Dedifferentiated amniotic fluid mesenchymal stem cell (primary cell): ENCODE data around the gene NPR1.
A peak's percentile ranks its signal among the peaks of the same experiment; 100 is the strongest.
"Not testable (repeated sequence)": the region's sequence is repeated elsewhere in the genome, so short reads cannot be mapped to it uniquely, and the experiment has no call there.

Experiments
- DNase-seq: peaks from one replicate; pipeline ENCODE4 v3.0.0-alpha.2; 2016; ENCODE audit errors: extremely low spot score

Gene NPR1

DNA sequence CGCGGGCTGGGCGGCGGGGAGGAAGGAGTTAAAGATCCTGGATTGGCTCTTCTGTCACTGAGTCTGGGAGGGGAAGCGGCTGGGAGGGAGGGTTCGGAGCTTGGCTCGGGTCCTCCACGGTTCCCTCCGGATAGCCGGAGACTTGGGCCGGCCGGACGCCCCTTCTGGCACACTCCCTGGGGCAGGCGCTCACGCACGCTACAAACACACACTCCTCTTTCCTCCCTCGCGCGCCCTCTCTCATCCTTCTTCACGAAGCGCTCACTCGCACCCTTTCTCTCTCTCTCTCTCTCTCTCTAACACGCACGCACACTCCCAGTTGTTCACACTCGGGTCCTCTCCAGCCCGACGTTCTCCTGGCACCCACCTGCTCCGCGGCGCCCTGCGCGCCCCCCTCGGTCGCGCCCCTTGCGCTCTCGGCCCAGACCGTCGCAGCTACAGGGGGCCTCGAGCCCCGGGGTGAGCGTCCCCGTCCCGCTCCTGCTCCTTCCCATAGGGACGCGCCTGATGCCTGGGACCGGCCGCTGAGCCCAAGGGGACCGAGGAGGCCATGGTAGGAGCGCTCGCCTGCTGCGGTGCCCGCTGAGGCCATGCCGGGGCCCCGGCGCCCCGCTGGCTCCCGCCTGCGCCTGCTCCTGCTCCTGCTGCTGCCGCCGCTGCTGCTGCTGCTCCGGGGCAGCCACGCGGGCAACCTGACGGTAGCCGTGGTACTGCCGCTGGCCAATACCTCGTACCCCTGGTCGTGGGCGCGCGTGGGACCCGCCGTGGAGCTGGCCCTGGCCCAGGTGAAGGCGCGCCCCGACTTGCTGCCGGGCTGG lies at the start of gene NPR1:
TSS of gene NPR1 (plus strand) at position 170 of the 818 bp plus-strand sequence. CDS start at position 591, 421 bp downstream.
- peak; percentile 17 for DNase-seq

DNA sequence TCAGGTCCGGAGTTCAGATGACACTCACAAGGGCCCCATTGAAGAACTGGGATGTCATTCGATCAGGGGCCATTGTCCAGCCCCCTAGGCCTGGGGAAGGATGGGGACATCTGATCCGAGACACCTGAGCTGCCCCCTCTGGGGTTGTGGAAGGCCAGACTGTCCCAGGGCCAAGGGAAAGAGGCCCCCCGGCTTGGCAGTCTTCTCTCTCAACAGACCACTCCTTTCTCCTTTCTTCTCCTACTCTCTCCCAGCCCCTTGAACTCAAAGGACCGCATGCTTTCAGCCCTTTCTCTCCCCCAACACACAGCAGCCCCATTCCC lies 49.2 kb upstream of the NPR1 start:
- no peak for DNase-seq

DNA sequence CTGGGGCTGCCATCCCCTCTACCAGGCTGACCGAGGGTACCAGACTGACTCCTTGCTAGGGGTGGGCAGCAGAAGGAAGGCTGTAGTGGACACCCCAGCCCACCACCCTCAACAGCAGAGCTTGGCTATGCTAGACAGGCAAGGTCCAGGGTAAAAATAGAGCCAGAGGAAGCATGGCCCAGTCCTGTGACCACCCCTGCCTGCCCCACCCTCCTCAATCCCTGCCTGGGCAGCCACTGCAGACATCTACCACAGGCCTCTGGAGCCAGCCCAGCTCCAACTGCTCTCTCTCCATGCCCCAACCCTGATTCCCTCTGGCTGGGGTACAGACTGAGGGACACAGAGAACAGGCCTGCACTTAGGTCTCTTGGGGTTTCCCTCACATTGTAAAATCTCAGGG lies 48.5 kb upstream of the NPR1 start:
- peak; percentile 34 for DNase-seq

DNA sequence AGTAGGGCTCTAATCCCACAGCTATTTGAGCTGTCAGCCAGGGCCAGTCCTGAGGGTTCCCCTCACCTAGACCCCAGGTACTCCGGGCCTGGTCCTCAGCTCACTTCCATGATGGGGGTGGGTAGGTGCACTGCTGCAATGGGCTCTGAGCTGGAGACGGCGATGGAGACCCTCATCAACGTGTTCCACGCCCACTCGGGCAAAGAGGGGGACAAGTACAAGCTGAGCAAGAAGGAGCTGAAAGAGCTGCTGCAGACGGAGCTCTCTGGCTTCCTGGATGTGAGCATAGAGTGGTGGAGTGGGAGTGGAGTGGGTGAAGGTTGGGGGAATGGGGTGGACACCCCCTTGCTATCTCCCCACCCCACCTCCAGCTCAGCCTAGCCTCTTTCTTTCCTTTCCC lies 48.1 kb upstream of the NPR1 start:
- DNase-seq, result no peak

DNA sequence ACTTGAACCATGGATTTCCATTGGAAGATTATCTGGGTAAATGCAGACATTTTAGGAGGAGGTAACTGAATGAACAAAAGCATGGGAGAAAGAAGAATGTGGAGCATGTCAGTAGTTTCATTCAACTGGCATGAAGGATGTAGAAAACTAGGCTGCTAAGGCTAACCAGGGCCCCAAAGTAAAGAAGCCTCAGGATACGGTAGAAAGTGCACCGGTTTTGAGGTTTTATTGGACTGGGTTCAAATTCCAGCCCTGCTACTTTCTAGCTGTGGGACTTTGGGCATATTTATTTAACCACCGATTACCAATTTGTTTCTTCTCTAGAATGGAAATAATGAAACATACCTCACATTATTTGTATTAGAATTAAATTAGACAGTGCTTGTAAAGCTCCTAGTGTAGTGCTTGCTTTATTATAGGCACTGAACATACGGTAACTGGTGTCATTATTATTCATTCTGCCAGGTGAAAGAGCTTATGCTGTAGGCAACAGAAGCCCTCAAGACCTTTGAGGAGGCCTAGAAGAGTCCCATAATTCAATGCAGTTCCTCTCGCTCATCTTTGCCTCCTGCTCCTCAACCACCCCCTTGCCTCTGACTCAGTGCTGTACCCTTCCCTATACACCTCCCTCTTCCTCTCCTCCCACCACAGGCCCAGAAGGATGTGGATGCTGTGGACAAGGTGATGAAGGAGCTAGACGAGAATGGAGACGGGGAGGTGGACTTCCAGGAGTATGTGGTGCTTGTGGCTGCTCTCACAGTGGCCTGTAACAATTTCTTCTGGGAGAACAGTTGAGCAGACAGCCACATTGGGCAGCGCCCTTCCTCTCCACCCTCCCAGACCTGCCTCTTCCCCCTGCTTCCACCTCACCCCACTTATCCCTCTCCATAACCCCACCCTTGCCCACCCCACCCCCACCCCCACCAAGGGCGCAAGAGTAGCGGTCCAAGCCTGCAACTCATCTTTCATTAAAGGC lies 47.2 kb upstream of the NPR1 start:
- DNase-seq, result no peak

DNA sequence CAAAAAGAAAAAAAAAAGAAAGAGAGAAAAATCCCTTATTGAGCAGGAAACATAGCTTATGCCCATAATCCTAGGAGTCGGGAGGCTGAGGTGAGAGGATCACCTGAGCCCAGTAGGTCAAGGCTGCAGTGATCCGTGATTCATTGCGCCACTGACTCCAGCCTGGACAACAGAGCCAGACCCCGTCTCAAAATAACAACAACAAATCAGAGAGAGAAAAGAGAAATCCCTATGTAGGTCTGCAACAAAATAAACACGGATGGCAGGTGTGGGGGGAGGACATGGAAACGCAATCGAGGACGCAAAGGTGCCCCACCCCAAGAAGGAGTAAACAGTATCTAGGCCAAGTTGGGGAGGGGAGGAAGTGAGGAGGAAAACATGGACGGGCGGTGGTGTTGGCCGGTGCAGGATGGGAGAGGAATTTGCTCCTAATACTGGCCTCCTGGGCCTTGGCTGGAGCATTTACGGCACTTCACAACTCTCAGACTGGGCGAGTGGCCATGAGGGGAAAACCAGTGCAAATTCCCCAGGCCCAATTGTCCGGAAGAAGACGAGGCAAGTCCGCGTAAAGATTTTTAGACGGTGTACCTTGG lies 45.2 kb upstream of the NPR1 start:
- DNase-seq, result no peak

DNA sequence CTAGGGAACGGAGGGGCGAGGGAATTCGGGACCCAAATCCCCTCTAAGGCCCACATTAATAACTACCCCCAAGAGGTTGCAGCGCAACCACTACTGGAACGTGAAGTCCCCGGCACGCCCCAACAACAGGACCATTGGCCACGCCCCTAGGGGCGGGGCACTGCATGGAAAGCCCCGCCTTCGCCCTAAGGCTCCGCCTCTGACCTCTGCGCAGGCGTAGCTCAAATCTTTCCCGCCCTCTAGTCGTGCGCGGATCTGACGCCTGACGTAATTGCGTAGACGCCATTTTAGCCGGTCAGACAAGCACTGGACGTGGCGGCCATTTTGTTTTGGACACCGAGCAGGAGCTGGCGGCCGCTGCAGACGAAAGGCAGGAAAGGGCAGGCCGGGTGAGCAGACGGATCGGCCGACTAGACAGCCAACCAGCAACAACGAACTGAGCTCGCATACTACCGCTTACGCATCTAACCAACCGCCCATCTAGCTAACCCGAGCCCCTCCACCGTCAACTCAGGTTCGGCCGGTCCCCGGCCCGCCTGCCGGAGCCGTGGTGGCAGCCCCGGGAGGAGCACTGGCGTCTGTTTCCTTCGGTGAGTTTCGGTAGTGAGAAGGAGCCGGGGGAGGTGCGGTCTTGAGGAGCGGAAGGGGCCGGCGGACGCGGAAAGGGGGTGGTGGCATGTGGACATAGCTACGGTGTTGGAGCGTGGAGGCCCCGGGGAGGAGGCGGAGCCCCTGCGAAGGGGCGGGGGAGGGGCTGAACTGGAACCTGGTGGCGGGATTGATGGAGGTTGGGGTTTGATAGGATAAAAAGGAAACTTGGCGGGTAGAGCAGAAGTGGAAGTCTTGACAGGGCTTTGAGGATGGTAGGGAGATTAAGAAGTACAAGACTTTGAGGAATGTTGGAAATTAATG lies 44.5 kb upstream of the NPR1 start, which contains the start of gene CHTOP:
TSS of gene CHTOP (plus strand) at position 313 of the 912 bp plus-strand sequence. CDS start 2,523 bp downstream, outside the sequence.
- DNase-seq, result peak; percentile 99

DNA sequence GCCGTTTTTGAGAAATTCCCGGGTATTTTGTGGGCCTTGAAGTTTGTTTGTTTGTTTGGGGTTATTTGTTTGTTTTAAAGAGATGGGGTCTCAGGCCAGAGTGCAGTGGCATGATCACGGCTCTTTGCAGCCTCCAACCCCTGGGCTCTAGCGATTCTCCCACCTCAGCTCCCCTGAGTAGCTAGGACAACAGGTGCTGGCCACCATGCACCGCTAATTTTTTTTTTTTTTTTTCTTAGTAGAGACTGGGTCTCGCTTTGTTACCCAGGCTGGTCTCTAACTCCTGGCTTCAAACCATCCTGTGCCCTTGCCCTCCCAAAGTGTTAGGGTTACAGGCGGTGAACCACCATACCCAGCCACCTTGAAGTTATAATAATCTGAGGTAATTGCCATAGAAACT lies 42.6 kb upstream of the NPR1 start:
- DNase-seq, result no peak

DNA sequence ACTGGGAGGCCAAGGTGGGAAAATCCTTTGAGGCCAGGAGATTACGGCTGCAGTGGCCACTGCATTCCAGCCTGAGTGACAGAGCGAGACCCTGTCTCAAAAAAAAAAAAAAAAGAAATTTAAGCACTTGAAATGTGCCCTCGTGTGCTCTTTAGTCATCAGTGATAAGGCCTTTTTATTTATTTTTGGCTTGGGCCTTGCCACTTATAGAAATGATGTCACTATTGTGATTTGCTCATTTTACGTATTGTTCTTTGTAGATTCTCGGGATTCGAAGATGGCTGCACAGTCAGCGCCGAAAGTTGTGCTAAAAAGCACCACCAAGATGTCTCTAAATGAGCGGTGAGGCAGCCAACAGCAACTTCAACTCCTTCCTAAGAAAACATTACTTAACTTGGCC lies 42.2 kb upstream of the NPR1 start:
- DNase-seq, result no peak

DNA sequence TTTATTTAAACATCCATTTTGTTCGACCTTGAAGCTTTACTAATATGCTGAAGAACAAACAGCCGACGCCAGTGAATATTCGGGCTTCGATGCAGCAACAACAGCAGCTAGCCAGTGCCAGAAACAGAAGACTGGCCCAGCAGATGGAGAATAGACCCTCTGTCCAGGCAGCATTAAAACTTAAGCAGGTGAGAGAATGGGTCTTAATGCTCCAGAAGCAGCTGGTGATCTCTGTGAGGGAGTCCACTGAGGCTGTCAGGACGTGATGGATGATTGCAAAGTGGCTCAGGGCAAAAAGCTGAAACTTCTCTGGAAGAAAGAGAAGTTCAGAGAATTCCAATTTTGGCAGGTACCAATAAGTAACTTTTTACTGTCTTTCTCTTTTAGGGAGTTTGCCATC lies 40.2 kb upstream of the NPR1 start:
- no peak for DNase-seq

DNA sequence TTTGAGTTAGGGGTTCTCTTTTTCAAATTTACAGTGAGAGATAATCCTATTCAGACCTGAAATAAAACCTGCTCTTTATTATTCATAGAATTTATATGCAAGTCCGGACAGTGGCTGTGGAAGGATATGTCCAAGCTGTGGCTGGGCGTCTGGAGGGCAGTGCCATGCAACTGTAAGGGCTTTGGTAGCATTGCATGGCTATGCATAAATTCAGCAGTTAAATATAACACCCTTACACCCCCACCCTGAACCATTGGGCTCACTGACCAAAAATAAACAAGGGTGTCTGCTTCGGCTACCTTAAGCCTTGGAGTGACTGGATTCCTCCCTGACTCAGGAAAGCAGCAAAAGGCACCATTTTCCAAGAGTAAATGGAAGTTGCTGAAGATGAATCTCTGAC lies 39.2 kb upstream of the NPR1 start:
- no peak for DNase-seq

DNA sequence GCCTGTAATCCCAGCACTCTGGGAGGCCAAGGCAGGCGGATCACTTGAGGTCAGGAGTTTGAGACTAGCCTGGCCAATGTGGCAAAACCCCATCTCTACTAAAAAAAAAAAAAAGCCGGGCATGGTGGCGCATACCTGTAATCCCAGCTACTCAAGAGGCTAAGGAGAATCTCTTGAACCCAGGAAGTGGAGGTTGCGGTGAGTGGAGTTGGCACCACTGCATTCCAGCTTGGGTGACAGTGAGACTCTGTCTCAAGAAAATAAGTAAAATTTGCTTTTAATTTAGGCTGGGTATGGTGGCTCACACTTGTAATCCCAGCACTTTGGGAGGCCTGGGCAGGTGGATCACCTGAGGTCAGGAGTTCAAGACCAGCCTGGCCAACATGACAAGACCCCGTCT lies 38.3 kb upstream of the NPR1 start:
- not testable (repeated sequence) for DNase-seq

DNA sequence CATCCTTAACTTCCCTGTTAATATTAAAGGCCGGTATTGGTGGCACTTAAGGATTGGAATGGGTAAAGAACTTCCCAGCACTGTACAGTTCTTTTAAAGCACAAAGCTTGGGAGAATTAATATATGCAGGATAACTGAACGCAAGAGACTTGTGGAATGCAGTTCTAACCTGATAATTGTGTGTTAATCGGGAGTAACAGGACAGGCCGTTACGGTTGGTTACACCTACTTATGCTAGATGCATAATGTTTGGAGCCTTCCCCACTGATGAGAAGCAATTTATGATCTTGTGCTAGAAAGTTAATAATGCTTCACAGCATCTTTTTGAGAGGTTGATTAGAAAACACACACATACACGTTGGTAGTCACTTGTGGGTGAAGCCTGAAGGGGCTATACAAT lies 37.6 kb upstream of the NPR1 start:
- no peak for DNase-seq

DNA sequence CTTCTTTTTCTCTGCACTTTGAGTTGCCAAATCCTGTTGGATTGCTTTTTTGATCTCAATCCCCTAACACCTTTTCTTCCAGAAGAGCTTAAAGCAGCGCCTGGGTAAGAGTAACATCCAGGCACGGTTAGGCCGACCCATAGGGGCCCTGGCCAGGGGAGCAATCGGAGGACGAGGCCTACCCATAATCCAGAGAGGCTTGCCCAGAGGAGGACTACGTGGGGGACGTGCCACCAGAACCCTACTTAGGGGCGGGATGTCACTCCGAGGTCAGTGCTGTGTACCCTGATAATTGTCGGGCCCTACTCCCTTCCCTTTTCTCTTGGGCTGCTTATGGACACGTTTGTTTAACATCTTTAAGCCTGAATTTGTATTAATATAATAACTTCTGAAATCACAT lies 36.3 kb upstream of the NPR1 start:
- DNase-seq, result no peak

DNA sequence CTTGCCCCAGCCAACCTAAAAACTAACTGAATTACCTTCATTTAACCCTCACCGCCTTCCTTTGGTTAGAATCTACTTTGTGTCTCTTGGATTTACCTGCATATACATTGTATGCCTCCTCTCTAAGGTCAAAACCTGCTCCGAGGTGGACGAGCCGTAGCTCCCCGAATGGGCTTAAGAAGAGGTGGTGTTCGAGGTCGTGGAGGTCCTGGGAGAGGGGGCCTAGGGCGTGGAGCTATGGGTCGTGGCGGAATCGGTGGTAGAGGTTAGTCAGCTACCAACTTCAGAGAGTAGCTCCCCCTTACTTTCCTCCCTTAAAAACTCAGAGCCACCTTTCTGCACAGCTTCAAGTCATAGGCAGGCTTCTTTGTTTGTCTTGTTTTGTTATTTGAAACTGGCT lies 35.4 kb upstream of the NPR1 start:
- no peak for DNase-seq

DNA sequence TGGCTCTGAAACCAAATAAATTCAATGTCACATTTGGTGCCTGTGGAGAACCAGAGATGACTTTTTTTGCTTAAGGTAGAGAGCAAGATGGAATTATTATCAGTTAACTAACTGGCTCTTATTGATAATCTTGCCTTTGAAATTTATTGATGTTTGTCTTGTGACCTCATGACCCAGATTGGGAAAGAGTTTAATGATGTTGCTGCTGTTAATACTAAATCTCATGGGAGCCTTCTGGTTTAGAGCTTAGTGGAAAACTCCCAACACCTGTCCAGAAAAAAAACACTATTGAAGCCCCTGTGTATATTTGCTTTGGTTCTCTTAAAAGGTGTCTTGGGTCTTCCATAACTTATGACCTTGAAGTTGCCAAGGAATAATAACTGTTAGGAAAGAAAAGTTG lies 34.7 kb upstream of the NPR1 start:
- no peak for DNase-seq

DNA sequence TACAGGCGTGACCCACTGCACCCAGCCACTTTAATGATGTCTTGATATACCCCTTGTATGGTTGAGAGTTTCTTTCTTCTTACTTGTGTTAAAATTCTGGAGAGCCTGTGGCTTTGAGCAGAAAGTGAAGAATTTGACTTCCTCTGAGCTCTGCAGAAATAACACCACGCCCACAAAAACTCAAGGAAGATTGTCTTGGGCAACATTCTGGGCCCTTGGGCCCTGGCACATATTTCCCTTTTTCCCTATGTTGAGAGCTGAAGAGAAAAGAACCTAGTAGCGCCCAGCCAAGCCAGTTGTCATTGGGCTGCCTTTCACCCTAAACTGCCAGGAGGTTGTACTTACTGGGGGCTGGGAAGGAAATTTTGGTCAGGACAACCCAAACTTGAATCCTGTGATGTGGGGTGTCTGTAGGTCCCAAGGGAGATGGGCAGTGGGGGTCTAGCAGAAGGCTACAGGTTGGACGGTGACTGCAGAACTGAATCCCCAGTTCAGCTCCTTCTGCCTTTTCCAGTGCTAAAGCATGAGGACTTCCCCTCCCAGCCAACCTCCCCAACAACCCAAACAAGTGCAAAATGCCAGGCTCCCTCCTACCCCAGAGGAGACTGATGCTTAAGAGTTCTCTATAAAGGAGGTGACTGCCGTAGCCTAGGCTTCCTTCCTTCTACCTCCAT lies 31.7 kb upstream of the NPR1 start:
- no peak for DNase-seq

DNA sequence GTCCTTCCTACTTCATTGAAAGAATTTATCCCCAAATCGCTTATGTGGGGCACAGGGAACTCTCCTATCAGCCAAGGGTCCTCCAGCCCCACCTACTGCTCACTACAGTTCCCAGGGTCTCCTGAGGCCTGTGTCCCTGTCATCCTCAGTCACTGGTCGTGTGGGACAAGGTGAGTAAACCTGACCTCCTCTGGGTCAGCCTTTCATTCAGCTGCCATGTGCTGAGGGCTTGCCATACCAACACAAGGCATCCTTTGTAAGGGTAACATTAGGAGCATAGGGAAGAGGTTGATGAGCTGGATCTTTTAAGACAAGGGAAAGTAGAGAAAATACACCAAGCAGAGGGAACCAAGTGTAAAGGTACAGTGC lies 31.2 kb upstream of the NPR1 start:
- DNase-seq, result no peak

DNA sequence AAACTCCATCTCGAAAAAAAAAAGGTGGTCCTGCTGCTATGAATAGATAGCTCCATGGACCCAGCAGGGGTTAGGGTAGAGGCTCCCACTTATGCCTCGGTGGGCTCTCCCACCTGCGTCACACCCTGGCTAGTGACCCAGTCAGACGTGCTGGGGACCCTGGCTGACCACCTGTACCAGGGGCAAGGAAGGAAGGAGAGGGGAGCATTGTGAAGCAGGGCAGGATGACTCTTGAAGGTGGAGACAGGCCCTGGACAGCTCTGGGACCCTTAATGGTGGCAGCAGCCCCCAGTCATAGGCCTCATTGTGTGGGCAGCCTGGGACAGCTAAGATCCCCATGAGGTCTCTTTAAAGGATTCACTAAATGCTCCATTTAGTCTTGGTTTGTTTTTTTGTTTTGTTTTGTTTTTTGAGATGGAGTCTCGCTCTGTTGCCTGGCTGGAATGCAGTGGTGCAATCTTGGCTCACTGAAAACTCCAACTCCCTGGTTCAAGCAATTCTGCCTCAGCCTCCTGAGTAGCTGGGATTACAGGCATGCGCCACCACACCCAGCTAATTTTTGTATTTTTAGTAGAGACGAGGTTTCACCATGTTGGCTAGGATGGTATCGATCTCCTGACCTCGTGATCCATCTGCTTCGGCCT lies 30.4 kb upstream of the NPR1 start:
- DNase-seq, result peak; percentile 24

DNA sequence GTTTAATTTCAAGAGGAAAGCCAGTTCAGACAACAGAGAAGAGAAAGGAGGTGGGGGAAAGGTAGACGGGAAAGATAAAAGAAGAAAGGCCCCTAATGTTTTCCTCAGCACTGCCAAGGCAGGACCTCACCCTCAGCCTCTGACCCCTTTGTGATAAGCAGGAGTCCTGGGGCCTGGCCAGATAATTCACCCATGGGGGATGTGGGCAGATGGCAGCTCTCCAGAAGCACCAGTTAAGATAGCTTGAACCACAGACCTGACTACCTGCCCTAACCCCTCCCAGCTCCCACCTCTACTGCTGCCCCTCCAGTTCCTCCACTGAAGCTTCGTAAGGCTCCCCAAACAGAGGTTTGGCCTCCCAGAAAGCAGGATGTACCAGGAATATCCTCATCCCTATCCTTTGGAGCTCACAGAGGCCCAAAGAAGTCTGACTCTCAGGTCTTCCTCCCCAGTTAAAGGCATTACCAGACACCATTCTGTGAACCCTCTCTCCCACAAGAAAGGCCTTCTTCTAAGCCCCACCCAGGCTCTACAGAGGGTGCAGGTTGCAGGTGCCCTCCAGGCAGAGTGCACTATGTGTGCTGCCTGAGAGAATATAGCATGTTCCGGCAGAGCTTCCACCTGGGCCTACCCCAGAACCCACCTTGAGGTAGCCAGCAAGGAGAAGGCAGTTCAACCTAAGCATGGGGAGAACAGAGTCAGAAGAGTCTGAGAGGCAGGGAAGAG lies 29.2 kb upstream of the NPR1 start:
- DNase-seq, result no peak
